Measurements from ENCODE around the gene CYB561D2.

CYB561D2 gene

DNA sequence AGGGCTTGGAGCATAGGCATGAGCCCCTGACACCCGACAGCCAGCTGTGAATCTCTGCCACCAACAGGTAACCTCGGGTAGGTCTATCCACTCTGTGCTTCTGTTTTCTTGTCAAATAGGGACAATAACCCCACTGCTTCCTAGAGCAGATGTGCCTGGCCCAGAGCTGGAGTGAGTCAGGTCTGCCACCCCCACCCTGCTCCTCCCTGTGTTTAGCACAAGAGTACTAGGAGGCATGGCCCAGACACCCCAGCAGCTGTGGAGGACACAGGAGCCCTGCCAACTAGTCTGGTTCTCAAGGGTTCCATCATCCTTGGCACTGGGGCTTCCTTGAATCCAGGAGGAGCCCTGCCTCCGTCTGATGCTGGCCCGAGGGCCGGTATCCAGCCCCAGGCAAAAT is 42.4 kb downstream of the CYB561D2 start:
- DNase-seq = no peak

GRCh38 chr3:50395070-50395860 is 44.6 kb downstream of the CYB561D2 start:
- no peak for DNase-seq

- DNase-seq = no peak
Observed at GRCh38 chr3:50396502-50396901, 45.8 kb downstream of the CYB561D2 start.

DNA sequence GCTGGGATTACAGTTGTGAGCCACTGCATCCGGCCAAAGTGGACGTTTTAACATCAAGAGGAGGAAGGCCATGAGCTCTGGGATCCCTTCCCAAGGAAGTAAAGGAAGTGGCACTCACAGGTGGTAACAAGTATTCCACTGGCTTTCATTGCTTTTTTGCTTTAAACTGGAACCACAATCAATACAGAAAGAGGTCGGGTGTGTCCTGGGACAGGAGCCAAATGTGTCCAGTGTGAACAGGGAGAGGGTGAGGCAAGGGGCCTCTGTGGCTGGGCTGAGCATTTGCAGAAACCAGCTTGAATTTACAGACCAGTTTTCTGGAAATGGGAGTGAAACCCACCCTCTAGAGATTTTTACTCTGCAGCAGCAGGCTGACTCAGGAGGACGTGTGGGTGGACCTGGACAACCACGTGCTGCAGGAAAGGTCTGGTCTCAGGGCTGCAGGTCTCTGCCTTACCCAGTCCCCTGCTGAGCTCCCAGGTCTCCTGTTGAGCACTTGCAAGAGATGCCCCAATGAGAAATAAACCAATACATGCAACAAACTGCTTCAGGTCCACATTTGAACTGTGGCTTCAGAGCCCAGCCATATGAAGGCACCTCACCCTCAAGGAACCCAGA is 51.4 kb downstream of the CYB561D2 start:
- DNase-seq = no peak
